Progenitor cell of endocrine pancreas (in vitro differentiated cells): ENCODE data around the gene ENTPD6. TPM values are rescaled to one million over a fixed set of nuclear protein-coding genes. Genes with fewer than 3 reads are reported as not detected.
A peak's percentile ranks its signal among the peaks of the same experiment; 100 is the strongest.
"Not testable (repeated sequence)": the region's sequence is repeated elsewhere in the genome, so short reads cannot be mapped to it uniquely, and the experiment has no call there.

Experiments used
- DNase-seq: peaks from one replicate; pipeline ENCODE4 v3.0.0; 2021; ENCODE audit warnings: low spot score; ENCODE audit not compliant: unreplicated experiment
- H3K27ac Mint-ChIP-seq: 2 replicates; pipeline ENCODE4 v1.8.0; 2021; ENCODE audit warnings: mild to moderate bottlenecking, moderate library complexity, mixed read lengths
- H3K27me3 Mint-ChIP-seq: 2 replicates; pipeline ENCODE4 v1.8.0; 2021; ENCODE audit warnings: mixed read lengths
- H3K36me3 Mint-ChIP-seq: 2 replicates; pipeline ENCODE4 v1.8.0; 2022; ENCODE audit warnings: mixed read lengths; ENCODE audit not compliant: insufficient read depth
- H3K4me1 Mint-ChIP-seq: 2 replicates; pipeline ENCODE4 v1.8.0; 2021; ENCODE audit warnings: low read depth, mixed read lengths
- H3K4me3 Mint-ChIP-seq: 2 replicates; pipeline ENCODE4 v1.8.0; 2021; ENCODE audit warnings: low read depth, mild to moderate bottlenecking, moderate library complexity, mixed read lengths
- H3K9me3 Mint-ChIP-seq: 2 replicates; pipeline ENCODE4 v1.8.0; 2021; ENCODE audit warnings: low read depth, mixed read lengths
- total RNA-seq: library from RNA; stranded (reverse); gene quantifications from 2 replicates; pipeline ENCODE4 v1.2.1, GENCODE V29; 2021
- TF ChIP-seq, protein P1 (sequence below): fragments of 200-600 bp; sonication (generic); IDR thresholded peaks from one replicate; pipeline ENCODE4 v1.5.0; 2021; ENCODE audit warnings: antibody characterized with exemption, mild to moderate bottlenecking; ENCODE audit not compliant: unreplicated experiment

ENTPD6 gene
- total RNA-seq, 1 donor from 2014 or later: 85.1 TPM

DNA sequence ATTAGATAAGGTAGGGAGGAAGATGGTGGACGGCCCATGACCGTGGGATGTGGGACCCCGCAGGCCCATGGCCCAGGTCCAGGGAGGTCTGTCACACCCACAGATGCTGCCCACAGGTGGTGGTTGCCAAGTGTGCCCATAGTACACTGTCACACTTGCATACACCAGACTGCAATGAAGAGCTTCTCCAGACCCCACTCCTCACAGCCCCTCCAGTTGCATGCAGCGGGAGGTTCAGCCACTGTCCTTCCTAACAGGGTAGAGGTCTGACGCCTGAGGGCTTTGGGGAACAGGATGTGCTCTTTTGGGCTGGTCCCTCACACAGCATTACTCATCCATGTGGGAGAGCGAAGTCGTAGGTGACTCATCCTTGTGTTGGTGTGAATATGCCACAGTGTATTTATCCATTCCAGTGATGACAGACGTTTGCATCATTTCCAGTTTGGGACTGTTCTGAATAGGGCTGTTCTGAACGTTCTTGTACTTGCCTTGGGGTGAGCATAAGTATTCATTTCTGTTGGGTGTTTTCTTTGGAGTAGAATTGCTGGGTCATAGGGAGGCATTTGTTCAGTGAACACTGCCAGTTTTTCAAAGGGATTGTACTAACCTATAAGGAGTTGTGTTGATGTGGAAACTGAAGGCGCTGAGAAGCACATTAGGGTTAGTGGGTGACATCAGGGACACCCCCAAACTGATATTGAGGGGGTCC is 42.3 kb downstream of the ENTPD6 start:
- H3K27ac Mint-ChIP-seq: peak overlapping the region; percentile 6
- peaks cover 40% of the 10 kb centered on the region for H3K4me1 Mint-ChIP-seq
- no peaks in the 10 kb centered on the region for H3K36me3 Mint-ChIP-seq
- H3K9me3 Mint-ChIP-seq: no peaks in the 10 kb centered on the region
- no peak for DNase-seq
- TF ChIP-seq, protein P1, sequence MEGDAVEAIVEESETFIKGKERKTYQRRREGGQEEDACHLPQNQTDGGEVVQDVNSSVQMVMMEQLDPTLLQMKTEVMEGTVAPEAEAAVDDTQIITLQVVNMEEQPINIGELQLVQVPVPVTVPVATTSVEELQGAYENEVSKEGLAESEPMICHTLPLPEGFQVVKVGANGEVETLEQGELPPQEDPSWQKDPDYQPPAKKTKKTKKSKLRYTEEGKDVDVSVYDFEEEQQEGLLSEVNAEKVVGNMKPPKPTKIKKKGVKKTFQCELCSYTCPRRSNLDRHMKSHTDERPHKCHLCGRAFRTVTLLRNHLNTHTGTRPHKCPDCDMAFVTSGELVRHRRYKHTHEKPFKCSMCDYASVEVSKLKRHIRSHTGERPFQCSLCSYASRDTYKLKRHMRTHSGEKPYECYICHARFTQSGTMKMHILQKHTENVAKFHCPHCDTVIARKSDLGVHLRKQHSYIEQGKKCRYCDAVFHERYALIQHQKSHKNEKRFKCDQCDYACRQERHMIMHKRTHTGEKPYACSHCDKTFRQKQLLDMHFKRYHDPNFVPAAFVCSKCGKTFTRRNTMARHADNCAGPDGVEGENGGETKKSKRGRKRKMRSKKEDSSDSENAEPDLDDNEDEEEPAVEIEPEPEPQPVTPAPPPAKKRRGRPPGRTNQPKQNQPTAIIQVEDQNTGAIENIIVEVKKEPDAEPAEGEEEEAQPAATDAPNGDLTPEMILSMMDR: no peak
- no peak overlapping the region for H3K4me3 Mint-ChIP-seq
- H3K27me3 Mint-ChIP-seq: peaks cover 7% of the 10 kb centered on the region

DNA sequence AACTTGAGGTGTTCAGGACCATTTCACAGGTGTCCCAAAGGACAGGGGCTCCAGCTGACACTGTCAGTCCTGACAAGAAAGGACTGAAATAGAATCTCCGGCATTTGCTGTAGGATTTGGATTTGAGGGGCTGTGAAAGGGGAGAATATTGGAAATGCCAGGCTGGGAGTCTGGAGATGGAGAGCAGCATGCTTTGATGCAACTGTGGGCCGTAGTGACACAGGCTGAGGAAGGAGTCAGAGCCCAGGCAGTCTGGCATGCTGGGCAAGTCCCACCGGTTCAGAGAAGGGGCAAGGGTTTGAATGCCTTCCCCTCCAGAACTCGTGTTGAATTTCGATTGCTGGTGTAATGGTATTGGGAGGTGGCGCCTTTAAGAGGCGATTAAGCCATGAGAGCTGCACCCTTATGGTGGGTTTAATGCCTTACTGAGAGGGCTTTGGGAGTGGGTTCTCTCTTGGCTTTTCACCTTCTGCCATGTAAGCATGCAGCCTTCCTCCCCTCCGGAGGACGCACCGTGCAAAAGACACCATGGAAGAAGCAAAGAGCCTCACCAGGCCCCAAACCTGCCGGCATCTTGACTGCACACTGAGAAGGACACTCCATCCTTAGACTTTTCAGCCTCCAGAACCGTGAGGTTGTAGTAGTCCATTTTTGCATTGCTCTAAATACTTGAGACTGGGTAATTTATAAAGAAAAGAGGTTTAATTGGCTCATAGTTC is 43.0 kb downstream of the ENTPD6 start:
- DNase-seq: no peak
- no peaks in the 10 kb centered on the region for H3K9me3 Mint-ChIP-seq
- H3K4me1 Mint-ChIP-seq: peaks cover 38% of the 10 kb centered on the region
- no peak overlapping the region for H3K4me3 Mint-ChIP-seq
- no peaks in the 10 kb centered on the region for H3K36me3 Mint-ChIP-seq
- H3K27ac Mint-ChIP-seq: no peak overlapping the region
- H3K27me3 Mint-ChIP-seq: peaks cover 7% of the 10 kb centered on the region
- TF ChIP-seq, protein P1: no peak

DNA sequence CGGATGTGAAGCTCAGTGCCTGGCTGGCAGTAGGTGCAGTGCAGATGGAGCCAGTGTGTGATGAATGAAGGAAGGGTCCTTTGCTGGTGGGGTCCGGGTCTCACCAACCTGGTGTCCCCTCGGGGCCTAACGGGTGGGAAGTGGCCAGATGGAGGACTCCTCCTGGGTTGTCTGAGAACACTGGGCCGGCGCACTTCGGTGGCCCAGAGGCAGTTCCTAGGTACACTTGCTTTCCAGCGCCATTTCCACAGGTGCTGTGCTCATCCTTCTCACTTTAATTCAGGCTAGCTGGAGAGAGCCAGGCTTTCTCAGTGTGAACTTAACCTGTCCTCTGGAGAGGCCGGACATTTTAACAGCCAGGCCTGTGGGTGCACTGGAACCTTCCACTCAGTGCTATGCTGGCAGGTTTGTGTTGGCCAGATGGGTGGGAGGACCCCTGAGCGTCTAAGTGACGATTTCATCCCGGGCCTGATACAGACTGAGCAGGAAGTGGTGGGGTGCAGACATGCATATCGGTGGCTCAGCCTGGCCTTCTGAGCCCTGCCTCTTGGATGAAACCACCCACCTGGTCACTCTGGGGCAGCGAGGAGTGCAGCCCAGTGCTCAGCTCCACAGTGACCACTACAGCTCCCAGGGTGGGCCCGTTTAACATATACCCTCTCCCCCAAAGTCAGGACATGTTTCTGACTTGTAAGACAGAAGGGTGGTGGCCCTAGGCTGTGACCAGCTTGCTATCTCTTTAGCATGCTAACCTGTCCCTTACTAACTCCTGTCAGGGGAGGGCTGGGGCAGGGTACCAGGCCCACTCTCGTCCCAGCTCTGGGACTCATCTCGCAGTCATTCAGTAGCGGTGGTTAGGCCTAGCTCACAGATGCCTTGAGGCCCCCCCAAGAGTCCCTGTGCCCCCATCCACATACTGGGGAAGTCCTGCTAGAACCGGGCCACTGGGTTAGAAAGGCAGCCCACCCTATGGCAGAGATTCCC is 44.2 kb downstream of the ENTPD6 start:
- Mint-ChIP-seq H3K4me1 (peaks cover 26% of the 10 kb centered on the region), H3K27ac (no peak overlapping the region), H3K9me3 (no peaks in the 10 kb centered on the region), H3K4me3 (no peak overlapping the region), H3K36me3 (no peaks in the 10 kb centered on the region), H3K27me3 (peaks cover 7% of the 10 kb centered on the region)
- no peak for DNase-seq
- TF ChIP-seq, protein P1: no peak

DNA sequence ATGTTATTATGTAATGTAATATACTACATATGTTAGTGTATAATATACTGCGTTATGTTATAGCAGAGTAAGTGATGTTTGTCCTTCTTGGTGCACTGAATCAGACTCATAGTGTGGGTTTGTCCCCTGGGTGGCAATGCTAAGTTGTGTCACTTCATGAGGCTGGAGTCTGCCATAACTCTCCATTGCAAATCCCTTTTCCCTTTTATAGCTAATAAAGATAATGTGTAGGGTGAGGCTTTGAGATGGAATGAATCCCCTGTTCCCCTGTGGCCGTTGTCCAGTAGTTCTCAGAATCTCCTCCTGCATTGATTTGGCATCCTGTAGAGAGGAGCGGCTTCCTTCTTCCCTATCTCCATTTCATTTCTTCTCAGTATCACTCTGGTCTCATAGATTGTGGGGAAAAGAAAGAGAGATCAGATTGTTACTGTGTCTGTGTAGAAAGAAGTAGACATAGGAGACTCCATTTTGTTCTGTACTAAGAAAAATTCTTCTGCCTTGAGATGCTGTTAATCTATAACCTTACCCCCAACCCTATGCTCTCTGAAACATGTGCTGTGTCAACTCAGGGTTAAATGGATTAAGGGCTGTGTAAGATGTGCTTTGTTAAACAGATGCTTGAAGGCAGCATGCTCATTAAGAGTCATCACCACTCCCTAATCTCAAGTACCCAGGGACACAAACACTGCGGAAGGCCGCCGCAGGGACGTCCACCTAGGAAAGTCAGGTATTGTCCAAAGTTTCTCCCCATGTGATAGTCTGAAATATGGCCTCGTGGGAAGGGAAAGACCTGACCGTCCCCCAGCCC is 45.5 kb downstream of the ENTPD6 start:
- Mint-ChIP-seq H3K27ac (peak overlapping the region; percentile 87), H3K4me1 (peaks cover 30% of the 10 kb centered on the region)
- H3K4me3 Mint-ChIP-seq, H3K36me3 Mint-ChIP-seq, H3K9me3 Mint-ChIP-seq, H3K27me3 Mint-ChIP-seq, DNase-seq: not testable (repeated sequence)

DNA sequence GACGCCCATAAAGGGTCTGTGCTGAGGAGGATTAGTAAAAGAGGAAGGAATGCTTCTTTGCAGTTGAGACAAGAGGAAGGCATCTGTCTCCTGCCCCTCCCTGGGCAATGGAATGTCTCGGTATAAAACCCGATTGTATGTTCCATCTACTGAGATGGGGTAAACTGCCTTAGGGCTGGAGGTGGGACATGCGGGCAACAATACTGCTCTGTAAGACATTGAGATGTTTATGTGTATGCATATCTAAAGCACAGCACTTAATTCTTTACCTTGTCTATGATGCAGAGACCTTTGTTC is 46.1 kb downstream of the ENTPD6 start:
- not testable (repeated sequence) for H3K9me3 Mint-ChIP-seq, H3K27me3 Mint-ChIP-seq, H3K36me3 Mint-ChIP-seq, DNase-seq
- peak overlapping the region; percentile 87 for H3K27ac Mint-ChIP-seq
- H3K4me3 Mint-ChIP-seq: peak overlapping the region; percentile 19
- H3K4me1 Mint-ChIP-seq: peaks cover 36% of the 10 kb centered on the region
